GM19324 (cell line): ENCODE measurements around the gene SRP14.
A peak's percentile ranks its signal among the peaks of the same experiment; 100 is the strongest.
"Not testable (repeated sequence)": the region's sequence is repeated elsewhere in the genome, so short reads cannot be mapped to it uniquely, and the experiment has no call there.

Experiments used
- ATAC-seq: cut with Tn5 transposase; IDR thresholded peaks from one replicate; pipeline ENCODE4 v1.9.1; 2021; ENCODE audit warnings: mild to moderate bottlenecking, moderate library complexity; ENCODE audit not compliant: unreplicated experiment, low FRiP score

Gene SRP14, protein sequence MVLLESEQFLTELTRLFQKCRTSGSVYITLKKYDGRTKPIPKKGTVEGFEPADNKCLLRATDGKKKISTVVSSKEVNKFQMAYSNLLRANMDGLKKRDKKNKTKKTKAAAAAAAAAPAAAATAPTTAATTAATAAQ

DNA sequence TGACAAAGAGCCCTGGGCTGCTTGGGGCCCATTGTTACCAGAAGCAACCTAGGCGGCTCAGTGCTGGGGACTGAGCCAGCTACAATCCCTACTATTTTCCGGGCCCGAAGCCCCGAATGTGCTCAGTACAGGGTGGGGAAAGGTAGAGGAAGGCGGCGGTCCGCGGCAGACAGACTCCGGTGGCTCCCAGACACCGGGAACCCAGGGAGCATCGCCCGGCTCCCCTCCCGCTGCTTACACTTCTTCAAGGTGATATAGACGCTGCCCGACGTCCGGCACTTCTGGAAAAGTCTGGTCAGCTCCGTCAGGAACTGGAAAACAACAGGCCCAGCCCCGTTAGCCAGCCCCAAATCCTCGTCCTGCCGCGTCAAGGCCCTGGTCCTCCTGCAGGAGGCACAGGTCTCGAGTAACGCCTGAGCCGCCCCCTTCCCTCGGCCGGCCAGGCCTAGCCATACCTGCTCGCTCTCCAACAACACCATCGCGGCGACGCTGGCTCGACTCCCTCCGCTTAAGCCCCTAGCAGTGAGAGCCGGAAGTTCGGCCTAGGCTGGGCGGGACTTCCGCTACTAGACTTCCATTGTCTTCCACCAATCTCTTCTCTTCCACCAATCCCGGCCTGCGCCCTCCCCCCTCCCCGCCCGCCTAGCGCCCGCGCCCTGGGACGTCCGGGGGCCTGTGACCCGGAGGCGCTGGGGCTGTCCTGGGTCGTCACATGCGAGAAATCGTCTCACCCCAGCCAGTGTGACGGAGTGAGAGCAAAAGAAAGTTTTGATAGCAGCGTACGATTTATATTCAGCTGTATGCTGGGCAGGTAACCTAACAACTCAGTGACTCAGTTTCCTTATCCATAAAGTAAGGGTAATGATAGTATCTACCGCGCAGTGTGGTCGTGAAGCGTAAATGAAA lies at the start of gene SRP14:
SRP14 (minus strand) TSS at position 544 of the 906 bp plus-strand sequence; CDS start at position 479, 65 bp downstream.
- ATAC-seq = peak; percentile 87

DNA sequence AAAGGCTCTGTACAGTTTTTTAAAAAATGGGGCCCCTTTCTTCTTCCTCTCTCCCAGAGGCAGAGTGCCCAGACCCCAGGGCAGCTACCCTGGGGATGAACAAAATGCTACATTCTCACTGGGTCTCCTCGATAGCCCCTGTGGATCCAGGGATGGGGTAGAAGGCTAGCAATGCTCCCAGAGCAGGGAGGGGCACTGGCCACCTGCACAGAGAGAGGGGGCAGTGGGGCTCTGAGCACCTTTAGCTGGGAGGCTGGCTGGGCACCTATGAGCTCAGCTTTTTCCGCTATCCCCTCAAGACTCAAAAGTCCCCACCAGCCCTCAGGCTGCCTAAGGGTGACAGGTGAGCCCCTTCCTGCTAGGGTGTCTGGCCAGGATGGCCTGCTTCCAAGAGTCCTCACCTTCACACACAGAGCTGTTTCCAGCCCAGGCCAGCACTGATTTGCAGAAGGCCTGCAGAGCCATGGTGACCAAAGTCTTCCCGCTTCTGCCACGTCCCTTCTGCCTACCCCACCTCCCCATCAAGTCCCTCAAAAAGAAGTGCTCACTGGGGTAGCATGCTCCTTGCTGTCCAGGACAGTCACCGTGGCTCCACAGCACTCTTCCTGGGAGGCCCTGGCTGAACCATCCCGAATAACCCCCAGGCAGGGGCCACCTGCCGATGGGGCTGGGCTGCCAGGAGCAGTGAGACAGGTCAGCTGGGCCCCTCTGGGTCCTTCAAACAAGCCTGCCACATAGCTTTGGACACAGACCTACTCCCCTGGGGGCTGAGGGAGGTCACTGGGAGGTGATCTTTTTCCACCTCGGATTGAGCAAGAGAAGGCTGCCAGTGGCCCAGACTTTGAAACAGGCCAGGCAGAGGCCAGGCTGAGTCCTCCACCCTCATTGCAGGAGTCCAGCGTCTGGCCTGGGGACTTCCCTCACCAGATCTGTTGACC lies 49.3 kb upstream of the SRP14 start:
- no peak for ATAC-seq

DNA sequence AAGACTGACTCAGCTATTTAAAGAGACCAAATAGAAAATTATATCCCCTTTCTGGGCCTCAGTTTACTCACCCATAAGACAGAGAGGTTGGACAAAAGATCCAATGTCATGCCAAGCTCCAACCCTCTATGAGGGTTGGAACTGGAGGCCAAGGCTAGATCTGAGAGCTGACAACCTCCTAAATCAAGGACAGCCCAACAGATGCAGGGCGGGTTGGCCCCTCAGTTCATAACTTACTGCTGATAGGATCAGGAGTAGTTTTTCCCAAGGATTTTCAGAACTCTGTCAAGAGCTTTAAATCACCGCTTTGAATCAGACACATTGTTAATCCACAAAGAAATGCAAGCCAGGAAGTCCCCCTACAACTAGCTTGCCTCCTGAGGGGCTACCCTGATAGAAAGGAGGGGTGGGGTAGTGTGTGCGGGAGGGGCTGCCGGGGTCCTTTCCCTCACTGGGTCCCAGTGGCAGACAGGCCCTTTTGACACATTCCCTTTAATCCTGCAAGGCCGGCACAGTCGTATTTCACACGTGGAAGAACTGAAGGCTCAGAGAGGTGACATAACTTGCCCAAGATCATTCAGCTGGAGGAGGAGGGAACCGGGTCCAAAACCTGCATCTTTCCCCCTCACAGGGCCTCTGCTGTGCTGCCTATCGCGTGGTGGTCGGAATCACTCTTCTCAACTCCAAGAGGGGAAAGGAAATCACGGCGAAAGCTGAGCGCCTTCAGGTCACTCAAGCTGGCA lies 48.3 kb upstream of the SRP14 start:
- ATAC-seq = no peak

DNA sequence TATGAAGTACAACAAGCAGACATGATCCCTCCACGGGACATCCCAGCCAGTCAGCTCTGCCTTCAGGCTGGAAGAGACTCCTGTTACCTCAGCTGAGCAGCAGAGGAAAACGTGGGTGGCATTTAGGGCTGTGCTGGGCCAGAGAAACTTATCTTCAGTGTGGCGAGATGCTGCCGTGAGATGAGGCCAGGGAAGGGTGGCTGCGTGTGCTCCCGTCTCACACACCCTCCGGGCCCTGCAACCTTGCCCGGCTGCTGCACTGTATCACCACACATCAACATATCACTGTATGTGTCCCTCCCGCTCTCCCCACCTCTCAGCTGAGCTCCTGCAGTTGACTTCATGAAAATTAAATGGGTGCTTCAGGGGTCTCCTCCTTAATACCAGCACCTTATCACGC lies 46.3 kb upstream of the SRP14 start:
- ATAC-seq = no peak

DNA sequence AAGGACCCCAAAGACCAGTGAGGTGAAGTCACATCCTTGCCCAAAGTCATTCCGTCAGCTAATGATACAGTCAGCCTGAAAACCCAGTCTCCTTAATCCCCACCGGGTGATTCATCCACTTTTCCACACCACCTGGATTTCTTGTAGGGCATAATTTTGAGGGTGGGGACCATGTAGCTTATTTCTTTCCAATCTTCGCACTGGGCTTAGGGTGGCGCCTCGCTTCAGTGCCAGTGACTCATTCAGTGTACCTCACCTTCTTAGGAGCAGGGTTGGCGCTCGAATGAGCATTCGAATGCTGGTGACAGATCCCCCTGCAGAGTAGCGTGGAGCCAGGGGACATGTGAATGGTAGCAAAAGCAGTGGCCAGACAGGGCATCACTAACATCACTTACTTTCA lies 45.7 kb upstream of the SRP14 start:
- no peak for ATAC-seq

DNA sequence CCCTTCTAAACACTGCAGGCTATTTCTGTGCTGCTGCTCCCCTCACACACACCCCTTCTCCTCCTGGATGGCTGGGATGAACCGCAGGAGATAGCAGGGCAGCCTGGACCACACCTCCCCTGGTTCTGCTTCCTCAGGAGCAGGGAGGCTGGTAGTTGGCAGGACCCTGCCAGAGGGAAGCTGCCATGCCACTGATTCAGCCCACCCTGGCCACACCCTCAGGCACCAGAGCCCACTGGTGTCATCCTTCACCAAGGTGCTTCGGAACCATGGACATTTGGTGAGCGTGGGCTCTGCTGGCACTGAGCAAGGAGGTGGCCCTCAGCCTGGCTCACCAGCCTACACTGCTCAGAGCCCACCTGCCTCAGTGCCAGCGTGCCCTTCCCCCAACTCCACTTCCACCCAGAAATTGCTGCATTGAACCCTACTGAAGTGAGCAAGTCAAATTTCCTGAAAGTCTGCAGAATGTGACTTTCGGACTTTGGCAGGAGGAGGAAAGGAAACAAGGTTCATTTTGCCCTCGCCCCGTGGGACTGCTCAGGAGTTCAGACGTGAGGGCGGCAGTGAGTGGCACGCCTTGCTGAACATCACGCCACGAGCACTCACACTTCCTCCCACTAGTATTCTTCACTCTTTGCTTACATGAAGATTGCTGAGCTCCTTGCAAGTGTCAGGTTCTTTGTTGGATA lies 43.4 kb upstream of the SRP14 start:
- ATAC-seq = no peak

DNA sequence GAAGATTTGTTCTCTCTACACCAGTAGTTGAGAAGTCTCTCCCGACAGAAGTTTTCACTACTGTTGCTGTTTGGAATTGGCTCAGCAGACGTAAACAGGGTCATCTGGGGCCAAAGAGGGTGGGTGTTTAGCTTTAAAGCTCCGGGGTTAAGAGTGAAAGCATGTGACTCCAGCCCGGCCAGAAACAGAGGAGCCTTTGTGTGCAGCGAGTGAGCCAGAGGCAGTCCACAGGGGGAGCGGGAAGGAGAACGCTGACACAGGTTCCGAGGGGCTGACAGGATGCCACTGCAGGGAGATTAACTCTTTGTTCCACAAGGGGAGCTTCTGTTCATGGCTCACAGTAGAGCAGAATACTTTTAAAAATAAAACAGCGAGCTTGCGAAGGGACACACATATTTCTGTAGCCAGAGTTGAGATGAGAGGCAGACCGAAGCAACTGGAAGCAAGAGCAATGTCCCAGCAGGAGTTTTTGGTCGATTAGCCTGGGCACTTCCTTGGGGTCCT lies 42.8 kb upstream of the SRP14 start:
- no peak for ATAC-seq

DNA sequence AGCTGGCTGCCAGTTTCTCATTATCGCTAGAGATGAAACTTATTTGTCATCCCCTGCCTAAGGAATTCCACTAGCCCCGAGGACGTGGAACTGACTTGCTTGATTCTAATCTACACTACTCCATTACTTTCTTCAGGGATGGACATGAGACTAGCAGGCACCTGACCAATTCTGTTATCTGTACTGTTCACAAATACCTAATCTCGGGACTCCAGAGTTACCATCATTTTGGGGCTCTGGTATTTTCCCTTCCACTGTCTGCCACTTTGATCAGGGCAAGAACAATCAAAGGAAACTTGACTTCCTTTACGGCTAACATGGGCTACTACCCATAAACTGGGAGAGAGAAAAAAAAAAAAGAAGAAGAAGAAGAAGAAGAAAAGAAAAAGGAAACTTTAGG lies 41.9 kb upstream of the SRP14 start:
- ATAC-seq = no peak

DNA sequence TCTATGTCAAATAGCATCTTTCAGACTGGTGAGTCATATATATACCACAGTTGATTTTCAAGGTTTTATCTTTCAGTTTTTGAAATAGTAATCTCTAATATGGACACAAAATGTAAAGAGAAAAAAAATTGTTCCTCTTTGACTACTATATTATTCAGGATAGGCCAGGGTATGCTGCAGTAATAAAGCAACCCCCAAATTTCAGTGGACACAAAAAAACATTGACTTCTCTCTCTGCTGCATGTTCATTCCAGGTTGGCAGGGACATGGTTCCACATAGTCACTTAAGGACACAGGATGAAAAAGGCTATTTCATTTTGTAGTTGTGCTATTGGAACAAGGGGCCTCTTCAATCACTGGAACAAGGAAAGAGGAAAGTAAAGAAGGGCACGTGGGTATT lies 41.1 kb upstream of the SRP14 start:
- no peak for ATAC-seq

DNA sequence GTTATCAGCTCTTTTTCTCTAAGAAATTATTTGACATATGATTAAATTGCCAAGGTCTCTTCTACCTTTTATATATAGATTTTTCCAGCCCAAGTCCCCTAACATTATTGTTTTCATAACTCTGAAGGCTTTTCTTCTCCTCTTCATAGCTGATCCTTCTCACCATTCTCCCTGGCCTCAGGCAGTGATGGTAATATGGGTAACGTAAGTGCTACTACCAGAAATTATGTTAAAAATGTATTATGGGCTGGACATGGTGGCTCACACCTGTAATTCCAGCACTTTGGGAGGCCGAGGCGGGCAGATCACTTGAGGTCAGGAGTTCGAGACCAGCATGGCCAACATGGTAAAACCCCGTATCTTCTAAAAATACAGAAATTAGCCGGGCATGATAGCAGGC lies 40.5 kb upstream of the SRP14 start:
- ATAC-seq = no peak

DNA sequence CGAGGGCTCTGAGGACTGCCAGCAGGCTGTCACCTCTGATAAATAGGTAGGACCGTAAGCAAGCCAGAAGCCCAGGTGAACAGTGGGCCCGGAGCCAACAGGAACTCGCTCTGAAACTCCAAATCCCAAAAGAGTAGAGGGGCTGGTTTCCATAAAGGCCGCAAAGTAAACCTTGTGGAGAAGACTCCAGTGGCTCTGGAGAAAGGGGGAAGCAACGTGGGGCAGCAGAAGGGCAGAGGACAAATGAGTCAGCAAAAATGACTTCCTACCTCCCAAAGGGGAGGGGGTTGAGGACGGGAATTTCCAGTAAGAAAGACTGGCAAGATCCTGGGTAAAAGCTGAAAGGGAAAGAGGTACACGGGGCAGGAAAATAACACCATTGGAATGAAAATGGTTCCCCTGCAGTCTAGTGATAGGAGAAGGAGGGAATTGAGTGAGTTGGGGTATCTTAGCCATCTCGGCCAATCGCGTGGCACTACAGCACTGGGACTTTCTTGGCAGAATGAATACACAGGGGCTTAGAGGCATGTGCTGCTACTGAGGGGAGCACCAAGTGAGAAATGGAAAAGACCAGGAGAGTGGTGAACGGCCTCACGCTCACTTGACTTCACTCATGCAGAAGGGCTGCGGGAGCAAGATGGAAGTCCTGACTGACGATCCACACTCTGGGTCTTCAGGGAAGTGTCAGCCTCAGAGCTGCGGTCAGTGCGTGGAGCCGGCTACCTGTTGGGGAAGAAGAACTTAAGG lies 36.5 kb upstream of the SRP14 start:
- ATAC-seq = no peak

DNA sequence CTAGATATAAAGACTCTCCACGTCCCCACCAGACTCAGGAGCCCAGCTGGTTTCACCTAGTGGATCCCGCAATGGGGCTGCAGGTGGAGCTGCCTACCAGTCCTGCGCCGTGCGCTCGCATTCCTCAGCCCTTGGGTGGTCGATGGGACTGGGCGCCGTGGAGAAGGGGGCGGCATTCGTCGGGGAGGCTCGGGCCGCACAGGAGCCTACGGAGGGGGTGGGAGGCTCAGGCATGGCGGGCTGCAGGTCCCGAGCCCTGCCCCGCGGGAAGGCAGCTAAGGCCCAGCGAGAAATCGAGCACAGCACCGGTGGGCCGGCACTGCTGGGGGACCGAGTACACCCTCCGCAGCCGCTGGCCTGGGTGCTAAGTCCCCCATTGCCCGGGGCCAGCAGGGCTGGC lies 35.7 kb upstream of the SRP14 start:
- ATAC-seq = not testable (repeated sequence)

DNA sequence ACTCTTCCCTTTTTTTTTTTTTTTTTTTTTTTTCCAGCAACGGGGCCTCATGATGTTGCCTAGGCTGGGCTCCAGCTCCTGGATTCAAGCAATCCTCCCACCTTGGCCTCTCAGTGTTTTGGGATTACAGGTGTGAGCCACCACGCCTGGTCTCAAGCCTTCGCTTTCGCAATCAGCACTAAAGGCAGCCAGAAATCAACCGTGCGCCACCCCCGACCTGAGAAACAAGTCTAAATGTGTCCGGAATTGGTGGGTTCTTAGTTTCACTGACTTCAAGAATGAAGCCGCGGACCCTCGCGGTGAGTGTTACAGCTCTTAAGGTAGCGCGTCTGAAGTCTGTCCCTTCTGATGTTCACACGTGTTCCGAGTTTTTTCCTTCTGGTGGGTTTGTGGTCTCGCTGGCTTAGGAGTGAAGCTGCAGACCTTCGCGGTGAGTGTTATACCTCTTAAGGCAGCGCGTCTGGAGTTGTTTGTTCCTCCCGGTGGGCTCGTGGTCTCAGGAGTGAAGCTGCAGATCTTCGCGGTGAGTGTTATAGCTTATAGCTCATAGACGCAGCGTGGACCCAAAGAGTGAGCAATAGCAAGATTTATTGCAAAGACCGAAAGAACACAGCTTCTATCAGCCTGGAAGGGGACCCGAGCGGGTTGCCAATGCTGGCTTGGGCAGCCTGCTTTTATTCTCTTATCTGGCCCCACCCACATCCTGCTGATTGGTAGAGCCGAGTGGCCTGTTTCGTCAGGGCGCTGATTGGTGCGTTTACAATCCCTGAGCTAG lies 34.9 kb upstream of the SRP14 start:
- ATAC-seq = not testable (repeated sequence)

DNA sequence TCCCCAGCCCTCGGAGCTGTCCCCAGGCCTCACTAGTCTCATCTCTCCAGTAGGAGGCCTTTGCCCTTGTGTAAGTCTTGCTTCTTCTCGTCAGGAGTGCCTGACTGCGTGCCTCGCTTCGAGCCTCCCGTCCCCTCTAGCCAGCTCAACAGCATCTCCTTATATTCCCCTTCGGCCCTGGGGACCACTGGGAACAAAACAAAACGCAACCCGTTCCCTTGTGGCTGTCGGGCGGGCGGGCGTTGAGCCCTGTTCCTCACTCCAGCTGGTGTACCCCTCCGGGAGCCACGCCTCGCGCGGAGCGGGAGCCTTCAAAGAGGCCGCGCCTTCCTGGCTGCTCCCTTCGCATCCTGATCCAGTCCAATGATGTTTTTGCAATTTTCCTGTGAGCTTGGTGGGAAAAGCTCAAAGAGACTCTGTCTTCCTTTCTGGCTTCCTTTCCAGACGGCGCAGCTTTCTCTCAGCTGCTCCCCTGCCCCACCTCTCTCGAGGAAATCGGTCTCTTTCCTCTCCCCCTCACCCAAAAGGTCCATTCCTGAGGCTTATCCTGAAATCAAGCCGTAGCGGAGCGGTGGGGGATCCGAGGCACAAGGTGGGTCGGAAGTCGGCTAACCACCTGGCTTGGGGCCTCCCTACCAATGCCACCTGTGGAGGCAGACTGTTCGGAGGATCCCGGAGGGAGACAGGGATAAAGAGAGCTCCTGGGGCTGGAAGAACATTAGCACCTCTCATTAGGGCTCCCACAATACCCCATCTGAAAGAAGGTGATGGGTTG lies 33.4 kb upstream of the SRP14 start:
- no peak for ATAC-seq

DNA sequence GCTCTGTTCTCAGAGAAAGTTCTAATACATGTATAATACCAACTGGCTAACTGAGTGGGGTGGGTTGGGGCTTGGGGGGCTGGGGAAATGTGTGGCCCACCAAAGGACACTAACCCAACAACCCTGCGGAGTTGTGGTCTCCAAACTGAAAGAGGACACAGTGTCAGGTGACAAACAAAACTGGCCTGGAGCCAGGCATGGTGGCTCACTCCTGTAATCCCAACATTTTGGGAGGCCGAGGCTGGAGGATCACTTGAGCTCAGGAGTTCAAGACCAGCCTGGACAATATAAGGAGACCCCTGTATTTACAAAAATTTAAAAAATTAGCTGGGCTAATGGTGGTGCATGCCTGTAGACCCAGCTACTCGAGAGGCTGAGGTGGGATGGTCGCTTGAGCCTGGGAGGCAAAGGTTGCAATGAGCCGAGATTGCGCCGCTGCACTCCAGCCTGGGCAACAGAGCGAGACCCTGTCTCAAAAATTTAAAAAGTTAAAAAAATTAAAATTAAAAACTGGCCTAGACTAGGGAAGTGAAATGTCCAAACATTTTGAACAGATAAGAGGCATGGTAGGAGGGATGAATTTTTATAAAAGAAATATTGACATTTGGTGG lies 31.7 kb upstream of the SRP14 start:
- no peak for ATAC-seq

DNA sequence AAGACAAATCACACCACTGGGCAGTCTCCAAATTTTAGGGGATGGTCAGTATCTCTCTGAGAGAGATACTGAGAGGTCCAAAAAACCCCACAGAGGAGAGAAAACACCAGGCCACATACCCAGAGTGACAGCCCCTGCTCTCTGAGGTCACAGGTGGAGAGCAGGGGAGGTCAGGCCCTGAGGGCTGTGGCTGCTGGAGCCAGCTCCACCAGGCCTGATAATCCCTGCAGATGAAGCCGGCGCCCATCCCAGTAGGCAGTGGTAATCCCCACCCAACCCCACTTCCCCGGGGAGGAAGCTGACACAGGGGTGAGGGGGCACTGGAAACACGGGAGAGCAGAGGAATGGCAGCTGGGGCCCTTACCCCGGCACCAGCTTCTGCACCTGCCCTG lies 31.2 kb upstream of the SRP14 start:
- ATAC-seq = no peak
